A673 (cell line): ENCODE data around the gene KAT8.

Source experiments
- EZH2 ChIP-seq: fragments of 200-600 bp; sonication (generic); IDR thresholded peaks from 2 replicates; pipeline ENCODE4 v1.6.1; 2017; ENCODE audit warnings: borderline replicate concordance, low read depth, mild to moderate bottlenecking, mixed read lengths, antibody characterized with exemption, low read length; ENCODE audit not compliant: poor library complexity, severe bottlenecking
- TF ChIP-seq, protein P1 (sequence below): fragments of 300-800, 200-600 bp; sonication (generic); conservative IDR thresholded peaks from 2 replicates; pipeline ENCODE4 v1.5.1; 2017; ENCODE audit warnings: low read depth, mild to moderate bottlenecking, antibody characterized with exemption, low read length, moderate library complexity, mixed read lengths

DNA sequence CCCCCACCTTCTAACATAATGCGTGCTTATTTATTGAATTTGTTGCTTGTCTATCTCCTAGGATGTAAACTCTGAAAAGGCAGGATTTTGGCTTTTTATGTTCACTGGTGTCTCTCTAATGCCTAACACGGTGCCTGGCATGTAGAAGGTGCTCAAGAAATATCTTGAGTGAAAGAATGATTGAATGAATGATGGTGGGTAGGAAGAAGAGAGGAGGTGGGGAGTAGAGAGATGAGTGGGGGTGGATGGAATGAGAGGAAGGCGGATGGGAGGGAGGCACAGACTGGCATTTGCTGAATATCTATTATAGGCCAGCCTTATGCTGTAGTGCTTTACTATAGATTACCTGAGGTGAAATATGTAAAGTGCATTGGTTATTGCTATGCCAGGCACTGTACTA, 30.1 kb downstream of the KAT8 start:
- no peak for TF ChIP-seq EZH2
- TF ChIP-seq, protein P1, sequence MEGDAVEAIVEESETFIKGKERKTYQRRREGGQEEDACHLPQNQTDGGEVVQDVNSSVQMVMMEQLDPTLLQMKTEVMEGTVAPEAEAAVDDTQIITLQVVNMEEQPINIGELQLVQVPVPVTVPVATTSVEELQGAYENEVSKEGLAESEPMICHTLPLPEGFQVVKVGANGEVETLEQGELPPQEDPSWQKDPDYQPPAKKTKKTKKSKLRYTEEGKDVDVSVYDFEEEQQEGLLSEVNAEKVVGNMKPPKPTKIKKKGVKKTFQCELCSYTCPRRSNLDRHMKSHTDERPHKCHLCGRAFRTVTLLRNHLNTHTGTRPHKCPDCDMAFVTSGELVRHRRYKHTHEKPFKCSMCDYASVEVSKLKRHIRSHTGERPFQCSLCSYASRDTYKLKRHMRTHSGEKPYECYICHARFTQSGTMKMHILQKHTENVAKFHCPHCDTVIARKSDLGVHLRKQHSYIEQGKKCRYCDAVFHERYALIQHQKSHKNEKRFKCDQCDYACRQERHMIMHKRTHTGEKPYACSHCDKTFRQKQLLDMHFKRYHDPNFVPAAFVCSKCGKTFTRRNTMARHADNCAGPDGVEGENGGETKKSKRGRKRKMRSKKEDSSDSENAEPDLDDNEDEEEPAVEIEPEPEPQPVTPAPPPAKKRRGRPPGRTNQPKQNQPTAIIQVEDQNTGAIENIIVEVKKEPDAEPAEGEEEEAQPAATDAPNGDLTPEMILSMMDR, result no peak
